ENCODE measurements around the gene TMCC2.
"Not testable (repeated sequence)": the region's sequence is repeated elsewhere in the genome, so short reads cannot be mapped to it uniquely, and the experiment has no call there.

TMCC2 gene

GRCh38 chr1:205227584-205228013 is at the start of gene TMCC2:
Gene TMCC2 (plus strand): TSS chr1:205227946. CDS start chr1:205228565, 619 bp downstream.
- peak; percentile 57 for DNase-seq (ENCODE audit: low read depth)

GRCh38 chr1:205179842-205180241 is 47.9 kb upstream of the TMCC2 start:
- DNase-seq (ENCODE audit: low read depth): no peak

GRCh38 chr1:205180331-205180730 is 47.4 kb upstream of the TMCC2 start:
- DNase-seq (ENCODE audit: low read depth): not testable (repeated sequence)

GRCh38 chr1:205182930-205183329 is 44.8 kb upstream of the TMCC2 start:
- DNase-seq (ENCODE audit: low read depth): no peak

GRCh38 chr1:205183676-205184335 is 43.9 kb upstream of the TMCC2 start:
- no peak for DNase-seq (ENCODE audit: low read depth)

- no peak for DNase-seq (ENCODE audit: low read depth)
Measured at GRCh38 chr1:205186191-205186590, 41.6 kb upstream of the TMCC2 start.

- no peak for DNase-seq (ENCODE audit: low read depth)
Measured at GRCh38 chr1:205187420-205187819, 40.3 kb upstream of the TMCC2 start.

GRCh38 chr1:205188098-205188497 is 39.6 kb upstream of the TMCC2 start:
- no peak for DNase-seq (ENCODE audit: low read depth)

- DNase-seq (ENCODE audit: low read depth): no peak
Measured at GRCh38 chr1:205188596-205188995, 39.1 kb upstream of the TMCC2 start.

GRCh38 chr1:205189131-205189530 is 38.6 kb upstream of the TMCC2 start:
- no peak for DNase-seq (ENCODE audit: low read depth)

- no peak for DNase-seq (ENCODE audit: low read depth)
Measured at GRCh38 chr1:205190845-205191577, 36.7 kb upstream of the TMCC2 start.

- no peak for DNase-seq (ENCODE audit: low read depth)
Measured at GRCh38 chr1:205191622-205192021, 36.1 kb upstream of the TMCC2 start.

GRCh38 chr1:205192287-205192686 is 35.5 kb upstream of the TMCC2 start:
- DNase-seq (ENCODE audit: low read depth): no peak

GRCh38 chr1:205199090-205199930 is 28.4 kb upstream of the TMCC2 start:
- no peak for DNase-seq (ENCODE audit: low read depth)

- no peak for DNase-seq (ENCODE audit: low read depth)
Measured at GRCh38 chr1:205199931-205200299, 27.8 kb upstream of the TMCC2 start.

- DNase-seq (ENCODE audit: low read depth): no peak
Measured at GRCh38 chr1:205204552-205204951, 23.2 kb upstream of the TMCC2 start.

GRCh38 chr1:205205055-205205454 is 22.7 kb upstream of the TMCC2 start:
- DNase-seq (ENCODE audit: low read depth): no peak

- DNase-seq (ENCODE audit: low read depth): no peak
Measured at GRCh38 chr1:205208811-205209210, 18.9 kb upstream of the TMCC2 start.

- no peak for DNase-seq (ENCODE audit: low read depth)
Measured at GRCh38 chr1:205210756-205211168, 17.0 kb upstream of the TMCC2 start.

GRCh38 chr1:205211169-205211838 is 16.4 kb upstream of the TMCC2 start, which contains the start of gene DSTYK:
Gene DSTYK (minus strand): TSS chr1:205211702. CDS start chr1:205211535, 167 bp downstream.
- peak; percentile 80 for DNase-seq (ENCODE audit: low read depth)

GRCh38 chr1:205211839-205212536 is 15.8 kb upstream of the TMCC2 start:
- no peak for DNase-seq (ENCODE audit: low read depth)

Measured in activated T-helper 1 cell treated with Interleukin-2 at 50 U/mL for 16 hours (primary cell).